ENCODE measurements around the gene LKAAEAR1.

The LKAAEAR1 gene

GRCh38 chr20:64068386-64069208, 15.6 kb downstream of the LKAAEAR1 start:
- TF ChIP-seq POLR2AphosphoS5 (IDR thresholded peaks at IDR 0.05; ENCODE audit: borderline replicate concordance, low read depth, low read length) (no peak), EZH2 (IDR thresholded peaks at IDR 0.05) (no peak), FOXP2 (optimal IDR thresholded peaks at IDR 0.05; ENCODE audit: control extremely low read depth, extremely low read length, insufficient read depth) (no peak)
- Histone ChIP-seq H3K9ac (ENCODE audit: insufficient read length) (no peak overlapping the region), H3K27ac (no peak overlapping the region), H3K9me3 (ENCODE audit: low read depth, low read length) (no peaks in the 10 kb centered on the region), H3K36me3 (ENCODE audit: insufficient read depth, low read length) (no peaks in the 10 kb centered on the region), H3K4me3 (no peak overlapping the region)
- DNase-seq (ENCODE audit: low read depth, low spot score): no peak

GRCh38 chr20:64067733-64068307, 16.4 kb downstream of the LKAAEAR1 start:
- no peak overlapping the region for H3K9ac ChIP-seq (ENCODE audit: insufficient read length)
- H3K4me3 ChIP-seq: no peak overlapping the region

GRCh38 chr20:64067005-64067632, 17.1 kb downstream of the LKAAEAR1 start:
- Histone ChIP-seq H3K27ac (no peak overlapping the region), H3K36me3 (ENCODE audit: insufficient read depth, low read length) (no peaks in the 10 kb centered on the region), H3K9ac (ENCODE audit: insufficient read length) (no peak overlapping the region), H3K4me3 (no peak overlapping the region), H3K9me3 (ENCODE audit: low read depth, low read length) (no peaks in the 10 kb centered on the region)
- DNase-seq (ENCODE audit: low read depth, low spot score): no peak
- TF ChIP-seq EZH2 (IDR thresholded peaks at IDR 0.05): no peak
- no peak for TF ChIP-seq POLR2AphosphoS5 (IDR thresholded peaks at IDR 0.05; ENCODE audit: borderline replicate concordance, low read depth, low read length)
- no peak for TF ChIP-seq FOXP2 (optimal IDR thresholded peaks at IDR 0.05; ENCODE audit: control extremely low read depth, extremely low read length, insufficient read depth)

More at GRCh38 chr20:64067733-64068307, 16.4 kb downstream of the LKAAEAR1 start:
- DNase-seq (ENCODE audit: low read depth, low spot score): no peak
- TF ChIP-seq POLR2AphosphoS5 (IDR thresholded peaks at IDR 0.05; ENCODE audit: borderline replicate concordance, low read depth, low read length): no peak
- H3K36me3 ChIP-seq (ENCODE audit: insufficient read depth, low read length): no peaks in the 10 kb centered on the region
- H3K9me3 ChIP-seq (ENCODE audit: low read depth, low read length): no peaks in the 10 kb centered on the region
- H3K27ac ChIP-seq: no peak overlapping the region

- H3K27ac ChIP-seq: no peak overlapping the region
Measured at GRCh38 chr20:64065974-64066343, 18.2 kb downstream of the LKAAEAR1 start.

GRCh38 chr20:64065062-64065973, 18.9 kb downstream of the LKAAEAR1 start:
- DNase-seq (ENCODE audit: low read depth, low spot score): no peak
- TF ChIP-seq EZH2 (IDR thresholded peaks at IDR 0.05) (no peak), FOXP2 (optimal IDR thresholded peaks at IDR 0.05; ENCODE audit: control extremely low read depth, extremely low read length, insufficient read depth) (no peak), POLR2AphosphoS5 (IDR thresholded peaks at IDR 0.05; ENCODE audit: borderline replicate concordance, low read depth, low read length) (no peak)
- Histone ChIP-seq H3K4me3 (no peak overlapping the region), H3K27ac (no peak overlapping the region), H3K9ac (ENCODE audit: insufficient read length) (no peak overlapping the region), H3K36me3 (ENCODE audit: insufficient read depth, low read length) (no peaks in the 10 kb centered on the region), H3K9me3 (ENCODE audit: low read depth, low read length) (no peaks in the 10 kb centered on the region)

More at GRCh38 chr20:64065974-64066343, 18.2 kb downstream of the LKAAEAR1 start:
- TF ChIP-seq FOXP2 (optimal IDR thresholded peaks at IDR 0.05; ENCODE audit: control extremely low read depth, extremely low read length, insufficient read depth) (no peak), EZH2 (IDR thresholded peaks at IDR 0.05) (no peak), POLR2AphosphoS5 (IDR thresholded peaks at IDR 0.05; ENCODE audit: borderline replicate concordance, low read depth, low read length) (no peak)
- no peak overlapping the region for H3K4me3 ChIP-seq
- H3K36me3 ChIP-seq (ENCODE audit: insufficient read depth, low read length): no peaks in the 10 kb centered on the region
- DNase-seq (ENCODE audit: low read depth, low spot score): no peak
- no peaks in the 10 kb centered on the region for H3K9me3 ChIP-seq (ENCODE audit: low read depth, low read length)
- H3K9ac ChIP-seq (ENCODE audit: insufficient read length): no peak overlapping the region

- TF ChIP-seq EZH2 (IDR thresholded peaks at IDR 0.05) (no peak), POLR2AphosphoS5 (IDR thresholded peaks at IDR 0.05; ENCODE audit: borderline replicate concordance, low read depth, low read length) (no peak), FOXP2 (optimal IDR thresholded peaks at IDR 0.05; ENCODE audit: control extremely low read depth, extremely low read length, insufficient read depth) (no peak)
- Histone ChIP-seq H3K36me3 (ENCODE audit: insufficient read depth, low read length) (no peaks in the 10 kb centered on the region), H3K9ac (ENCODE audit: insufficient read length) (no peak overlapping the region), H3K27ac (no peak overlapping the region), H3K4me3 (peak overlapping the region; percentile 87), H3K9me3 (ENCODE audit: low read depth, low read length) (no peaks in the 10 kb centered on the region)
- DNase-seq (ENCODE audit: low read depth, low spot score): no peak
Measured at GRCh38 chr20:64064145-64064698, 20.0 kb downstream of the LKAAEAR1 start.

GRCh38 chr20:64063389-64064144, 20.6 kb downstream of the LKAAEAR1 start:
- TF ChIP-seq FOXP2 (optimal IDR thresholded peaks at IDR 0.05; ENCODE audit: control extremely low read depth, extremely low read length, insufficient read depth) (no peak), EZH2 (IDR thresholded peaks at IDR 0.05) (no peak), POLR2AphosphoS5 (IDR thresholded peaks at IDR 0.05; ENCODE audit: borderline replicate concordance, low read depth, low read length) (no peak)
- H3K36me3 ChIP-seq (ENCODE audit: insufficient read depth, low read length): no peaks in the 10 kb centered on the region
- H3K4me3 ChIP-seq: peak overlapping the region; percentile 87
- H3K27ac ChIP-seq: no peak overlapping the region
- no peaks in the 10 kb centered on the region for H3K9me3 ChIP-seq (ENCODE audit: low read depth, low read length)
- no peak for DNase-seq (ENCODE audit: low read depth, low spot score)
- H3K9ac ChIP-seq (ENCODE audit: insufficient read length): peak overlapping the region; percentile 76
